DND-41 (cell line): Measurements from ENCODE around the gene ACVRL1.

Source experiments
- EZH2 ChIP-seq: IDR thresholded peaks from 3 replicates; pipeline ENCODE4 v1.6.1; 2012; ENCODE audit warnings: borderline replicate concordance, low read depth, mild to moderate bottlenecking, moderate library complexity, low read length, inconsistent platforms; ENCODE audit not compliant: severe bottlenecking
- TF ChIP-seq, protein P1 (sequence below): IDR thresholded peaks from 2 replicates; pipeline ENCODE4 v1.5.1; 2012; ENCODE audit warnings: borderline replicate concordance, low read length, moderate library complexity, mild to moderate bottlenecking; ENCODE audit not compliant: poor library complexity, severe bottlenecking; ENCODE audit errors: extremely low read depth

- TF ChIP-seq, protein P1, sequence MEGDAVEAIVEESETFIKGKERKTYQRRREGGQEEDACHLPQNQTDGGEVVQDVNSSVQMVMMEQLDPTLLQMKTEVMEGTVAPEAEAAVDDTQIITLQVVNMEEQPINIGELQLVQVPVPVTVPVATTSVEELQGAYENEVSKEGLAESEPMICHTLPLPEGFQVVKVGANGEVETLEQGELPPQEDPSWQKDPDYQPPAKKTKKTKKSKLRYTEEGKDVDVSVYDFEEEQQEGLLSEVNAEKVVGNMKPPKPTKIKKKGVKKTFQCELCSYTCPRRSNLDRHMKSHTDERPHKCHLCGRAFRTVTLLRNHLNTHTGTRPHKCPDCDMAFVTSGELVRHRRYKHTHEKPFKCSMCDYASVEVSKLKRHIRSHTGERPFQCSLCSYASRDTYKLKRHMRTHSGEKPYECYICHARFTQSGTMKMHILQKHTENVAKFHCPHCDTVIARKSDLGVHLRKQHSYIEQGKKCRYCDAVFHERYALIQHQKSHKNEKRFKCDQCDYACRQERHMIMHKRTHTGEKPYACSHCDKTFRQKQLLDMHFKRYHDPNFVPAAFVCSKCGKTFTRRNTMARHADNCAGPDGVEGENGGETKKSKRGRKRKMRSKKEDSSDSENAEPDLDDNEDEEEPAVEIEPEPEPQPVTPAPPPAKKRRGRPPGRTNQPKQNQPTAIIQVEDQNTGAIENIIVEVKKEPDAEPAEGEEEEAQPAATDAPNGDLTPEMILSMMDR = no peak
- no peak for TF ChIP-seq EZH2
Observed at GRCh38 chr12:51907856-51908425, 637 bp downstream of the ACVRL1 start.
